B cell (primary cell): ENCODE results near the gene TMOD3. TPM values are rescaled to one million over a fixed set of nuclear protein-coding genes. Genes with fewer than 3 reads are reported as not detected.

Experiments
- ATAC-seq: fragments of 200-7000 bp; cut with Tn5 transposase; one replicate; pipeline ENCODE4 v1.10.0; 2021; ENCODE audit warnings: low read depth, mild to moderate bottlenecking, moderate number of reproducible peaks, moderate library complexity
- CTCF ChIA-PET: fragments of 350-600 bp; sonication (Branson Sonifier 250); formaldehyde crosslinking; loops from one replicate; lab custom pipeline; 2021; ENCODE audit warnings: antibody characterized with exemption, inconsistent platforms; lab: Charles Lee
- POLR2A ChIA-PET: fragments of 350-600 bp; sonication (Branson Sonifier 250); formaldehyde crosslinking; loops from one replicate; lab custom pipeline; 2021; ENCODE audit warnings: antibody characterized with exemption; lab: Charles Lee
- DNase-seq: peaks from one replicate; pipeline ENCODE4 v3.0.0; 2013
- H2AFZ ChIP-seq: 2 replicates; pipeline ENCODE4 v1.6.1; 2012; ENCODE audit warnings: mild to moderate bottlenecking, low read depth, low read length; ENCODE audit not compliant: insufficient read depth, poor library complexity, severe bottlenecking
- H3K27ac ChIP-seq, 2 donors: 1 replicate in 1 of 2; 2 replicates in 1 of 2; pipeline ENCODE4 v1.5.1; 2012 to 2013; ENCODE audit warnings: low read length in 2 of 2, mild to moderate bottlenecking in 2 of 2, moderate library complexity in 1 of 2
- H3K27me3 ChIP-seq, 4 experiments: fragments of 200-600 bp in 1 of 4; sonication (generic) in 1 of 4; replicated peaks in 1 of 4; 1 replicate in 2 of 4; 2 replicates in 2 of 4; pipeline versions ENCODE4 v1.6.1 to v1.7.0; 2013 to 2016; ENCODE audit warnings: low read length in 3 of 4, mild to moderate bottlenecking in 2 of 4, mixed read lengths in 1 of 4, moderate library complexity in 1 of 4; ENCODE audit not compliant: insufficient read depth in 4 of 4, control insufficient read depth in 3 of 4; ENCODE audit errors: control extremely low read depth in 1 of 4
- H3K36me3 ChIP-seq, 2 experiments: replicated peaks in 1 of 2; 1 replicate in 1 of 2; 2 replicates in 1 of 2; pipeline versions ENCODE4 v1.6.1 to v1.7.1; 2013; ENCODE audit warnings: low read length in 1 of 2; ENCODE audit not compliant: insufficient read depth in 2 of 2, control insufficient read depth in 1 of 2; ENCODE audit errors: control extremely low read depth in 1 of 2, extremely low read depth in 1 of 2
- H3K4me1 ChIP-seq, 2 donors: fragments of 200-600 bp in 1 of 2; sonication (generic) in 1 of 2; 1 replicate in 1 of 2; 2 replicates in 1 of 2; pipeline versions ENCODE4 v1.5.1 to v1.6.1; 2013 to 2017; ENCODE audit warnings: low read length in 2 of 2; ENCODE audit not compliant: control insufficient read depth in 2 of 2, insufficient read depth in 2 of 2
- H3K4me2 ChIP-seq: replicated peaks from 2 replicates; pipeline ENCODE3; 2012; ENCODE audit warnings: mild to moderate bottlenecking, low read depth, low read length; ENCODE audit not compliant: poor library complexity, severe bottlenecking
- H3K4me3 ChIP-seq, 5 experiments: fragments of 200-600 bp in 1 of 5; sonication (generic) in 1 of 5; 1 replicate in 3 of 5; 2 replicates in 2 of 5; pipeline versions ENCODE4 v1.5.1 to v1.7.0; 2011 to 2016; ENCODE audit warnings: low read length in 4 of 5, mild to moderate bottlenecking in 4 of 5, low read depth in 2 of 5, control low read depth in 1 of 5, moderate library complexity in 1 of 5; ENCODE audit not compliant: insufficient read depth in 1 of 5; ENCODE audit errors: control extremely low read depth in 1 of 5, extremely low read depth in 1 of 5
- H3K79me2 ChIP-seq: fragments of 200-600 bp; sonication (generic); one replicate; pipeline ENCODE4 v1.6.0; 2016; ENCODE audit warnings: low read length; ENCODE audit not compliant: control insufficient read depth, insufficient read depth
- H3K9ac ChIP-seq: fragments of 200-600 bp; sonication (generic); 2 replicates; pipeline ENCODE4 v1.6.1; 2017; ENCODE audit warnings: mild to moderate bottlenecking, low read length, moderate library complexity
- H3K9me3 ChIP-seq, 3 donors: one replicate each; pipeline versions ENCODE4 v1.6.1 to v1.7.1; 2013; ENCODE audit warnings: low read length in 2 of 3; ENCODE audit not compliant: control insufficient read depth in 2 of 3, insufficient read depth in 1 of 3; ENCODE audit errors: control extremely low read depth in 1 of 3
- H4K20me1 ChIP-seq: 2 replicates; pipeline ENCODE4 v1.6.0; 2012; ENCODE audit warnings: mild to moderate bottlenecking, low read length; ENCODE audit not compliant: insufficient read depth, control insufficient read depth, poor library complexity, severe bottlenecking
- H3K27ac Mint-ChIP-seq: one replicate; pipeline ENCODE4 v1.8.0; 2021; ENCODE audit warnings: mixed read lengths
- H3K27me3 Mint-ChIP-seq: one replicate; pipeline ENCODE4 v1.8.0; 2021; ENCODE audit warnings: mixed read lengths
- H3K4me1 Mint-ChIP-seq: one replicate; pipeline ENCODE4 v1.8.0; 2021; ENCODE audit warnings: mixed read lengths
- H3K4me3 Mint-ChIP-seq: one replicate; pipeline ENCODE4 v1.8.0; 2021; ENCODE audit warnings: mixed read lengths
- H3K9me3 Mint-ChIP-seq: one replicate; pipeline ENCODE4 v1.8.0; 2022; ENCODE audit warnings: mixed read lengths; ENCODE audit not compliant: insufficient read depth
- EZH2 ChIP-seq: IDR thresholded peaks from 2 replicates; pipeline ENCODE4 v1.6.1; 2012; ENCODE audit warnings: borderline replicate concordance, low read depth, mild to moderate bottlenecking, moderate library complexity, low read length; ENCODE audit not compliant: insufficient read depth, poor library complexity, severe bottlenecking
- WGBS: methylation state at CpG from one replicate; pipeline ENCODE4 v1.1.5; 2013; ENCODE audit warnings: missing lambda C conversion rate; ENCODE audit not compliant: insufficient coverage; 5-methylcytosine and 5-hydroxymethylcytosine counted together
- intact Hi-C: fragments of 100-400 bp; cut with micrococcal nuclease; formaldehyde crosslinking; loops from one replicate; pipeline ENCODE4 v1.10.0; 2022
- polyA plus RNA-seq: library from polyadenylated mRNA; depleted of rRNA; stranded (reverse); fragments of >200 nt; gene quantifications from 2 replicates; pipeline ENCODE4 v1.2.3, GENCODE V29; 2012
- total RNA-seq, 2 donors: library from RNA; stranded (reverse); fragments of 120-200 nt in 1 of 2; gene quantifications; 1 replicate in 1 of 2; 2 replicates in 1 of 2; pipeline versions ENCODE4 v1.2.3 to v1.2.4, GENCODE V29; 2013 to 2022
- TF ChIP-seq, protein P1 (sequence below): fragments of 200-600 bp; IDR thresholded peaks from one replicate; pipeline ENCODE4 v1.8.0; 2022; ENCODE audit warnings: antibody characterized with exemption, mild to moderate bottlenecking

Gene TMOD3
- total and polyA plus RNA-seq, 2 donors (not counting 1 experiment from before 2014, with no cell fraction given) = 7.2 to 52.1 TPM

DNA sequence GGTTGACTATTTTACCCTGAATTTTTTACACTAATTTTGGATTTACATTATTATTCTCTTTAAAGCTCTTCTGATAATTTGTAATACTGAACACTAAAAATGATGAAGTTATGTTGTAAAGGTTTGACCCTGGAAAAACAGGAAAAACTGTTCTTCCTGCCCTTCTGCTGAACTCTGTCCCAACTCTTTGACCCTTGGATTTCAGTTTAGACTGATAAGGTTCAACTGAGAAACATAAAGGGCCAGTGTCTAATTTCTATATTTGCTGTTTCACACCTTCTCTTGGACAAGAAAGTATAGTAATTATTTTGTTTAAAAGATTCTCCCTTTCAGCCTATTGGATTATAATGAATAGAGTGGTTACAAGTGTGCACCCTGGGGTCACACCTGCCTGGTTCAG, 12.8 kb upstream of the TMOD3 start:
- POLR2A ChIA-PET = no interaction called here
- Mint-ChIP-seq H3K27ac (no peak overlapping the region), H3K4me3 (no peak overlapping the region), H3K9me3 (peaks cover 8% of the 10 kb centered on the region), H3K27me3 (no peaks in the 10 kb centered on the region), H3K4me1 (no peaks in the 10 kb centered on the region)
- CTCF ChIA-PET = no interaction called here
- DNase-seq = no peak
- intact Hi-C loops = no loop called here
- no peak for ATAC-seq
- Histone ChIP-seq H3K4me1 (no peaks in the 10 kb centered on the region), H4K20me1 (no peaks in the 10 kb centered on the region), H3K9me3 (peaks cover 0 to 8% (median 4%) of the 10 kb centered on the region in 3 donors), H3K27me3 (no peaks in the 10 kb centered on the region), H2AFZ (no peak overlapping the region), H3K4me2 (no peak overlapping the region), H3K36me3 (no peaks in the 10 kb centered on the region), H3K9ac (no peak overlapping the region), H3K27ac (no peak overlapping the region), H3K79me2 (no peaks in the 10 kb centered on the region), H3K4me3 (no peak overlapping the region)
- TF ChIP-seq, protein P1, sequence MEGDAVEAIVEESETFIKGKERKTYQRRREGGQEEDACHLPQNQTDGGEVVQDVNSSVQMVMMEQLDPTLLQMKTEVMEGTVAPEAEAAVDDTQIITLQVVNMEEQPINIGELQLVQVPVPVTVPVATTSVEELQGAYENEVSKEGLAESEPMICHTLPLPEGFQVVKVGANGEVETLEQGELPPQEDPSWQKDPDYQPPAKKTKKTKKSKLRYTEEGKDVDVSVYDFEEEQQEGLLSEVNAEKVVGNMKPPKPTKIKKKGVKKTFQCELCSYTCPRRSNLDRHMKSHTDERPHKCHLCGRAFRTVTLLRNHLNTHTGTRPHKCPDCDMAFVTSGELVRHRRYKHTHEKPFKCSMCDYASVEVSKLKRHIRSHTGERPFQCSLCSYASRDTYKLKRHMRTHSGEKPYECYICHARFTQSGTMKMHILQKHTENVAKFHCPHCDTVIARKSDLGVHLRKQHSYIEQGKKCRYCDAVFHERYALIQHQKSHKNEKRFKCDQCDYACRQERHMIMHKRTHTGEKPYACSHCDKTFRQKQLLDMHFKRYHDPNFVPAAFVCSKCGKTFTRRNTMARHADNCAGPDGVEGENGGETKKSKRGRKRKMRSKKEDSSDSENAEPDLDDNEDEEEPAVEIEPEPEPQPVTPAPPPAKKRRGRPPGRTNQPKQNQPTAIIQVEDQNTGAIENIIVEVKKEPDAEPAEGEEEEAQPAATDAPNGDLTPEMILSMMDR = no peak
- no peak for TF ChIP-seq EZH2

DNA sequence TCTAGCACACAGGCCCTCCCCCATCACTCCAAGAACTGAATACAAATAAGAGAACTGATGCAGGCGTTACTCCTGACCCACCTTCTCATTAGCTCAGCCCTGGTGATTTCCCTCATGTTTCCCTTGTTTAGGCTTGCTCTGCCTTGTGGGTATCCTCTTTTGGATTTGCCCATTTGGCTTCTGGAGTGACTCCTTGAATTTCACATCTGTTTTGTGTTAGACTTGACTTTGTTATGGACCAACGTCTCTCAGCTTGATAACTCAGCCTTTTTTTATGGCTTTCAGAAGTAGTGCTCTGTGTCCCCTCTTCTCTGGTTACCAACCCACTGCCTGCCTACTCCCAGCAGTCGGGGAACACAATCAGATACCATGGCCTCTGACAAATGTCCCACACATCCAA, 11.3 kb upstream of the TMOD3 start:
- no peak for ATAC-seq
- Histone ChIP-seq H3K79me2 (no peaks in the 10 kb centered on the region), H3K9ac (no peak overlapping the region), H3K9me3 (peaks cover 0 to 10% (median 5%) of the 10 kb centered on the region in 3 donors), H3K36me3 (no peaks in the 10 kb centered on the region), H3K4me2 (no peak overlapping the region), H3K4me1 (no peaks in the 10 kb centered on the region), H3K4me3 (no peak overlapping the region), H3K27ac (no peak overlapping the region), H3K27me3 (no peaks in the 10 kb centered on the region), H4K20me1 (no peaks in the 10 kb centered on the region), H2AFZ (no peak overlapping the region)
- POLR2A ChIA-PET = no interaction called here
- H3K27ac Mint-ChIP-seq = no peak overlapping the region
- TF ChIP-seq, protein P1 = no peak
- TF ChIP-seq EZH2 = no peak
- H3K4me1 Mint-ChIP-seq = no peaks in the 10 kb centered on the region
- DNase-seq = no peak
- no peak overlapping the region for H3K4me3 Mint-ChIP-seq
- CTCF ChIA-PET = no interaction called here
- peaks cover 8% of the 10 kb centered on the region for H3K9me3 Mint-ChIP-seq
- H3K27me3 Mint-ChIP-seq = no peaks in the 10 kb centered on the region
- intact Hi-C loops = no loop called here
- WGBS = 81% methylated on average over 3 of the region's 3 CpGs
